Bronchial epithelial cell (primary cell): ENCODE data around the gene CT45A1. TPM values are rescaled to one million over a fixed set of nuclear protein-coding genes. Genes with fewer than 3 reads are reported as not detected.
"Not testable (repeated sequence)": the region's sequence is repeated elsewhere in the genome, so short reads cannot be mapped to it uniquely, and the experiment has no call there.

Experiments used
- DNase-seq: peaks from one replicate; pipeline ENCODE4 v3.0.0-alpha.2; 2010; ENCODE audit warnings: low read depth
- FAIRE-seq: peaks from 2 replicates; lab custom pipeline; 2011; peaks lifted over from hg19 to GRCh38; lab: Jason Lieb, UNC
- H3K27me3 ChIP-seq: 2 replicates; pipeline ENCODE4 v1.5.1; 2011; ENCODE audit warnings: low read length; ENCODE audit not compliant: control insufficient read depth, insufficient read depth
- H3K36me3 ChIP-seq: 2 replicates; pipeline ENCODE4 v1.5.1; 2011; ENCODE audit warnings: low read length; ENCODE audit not compliant: control insufficient read depth, insufficient read depth
- H3K4me3 ChIP-seq: 2 replicates; pipeline ENCODE4 v1.5.1; 2011; ENCODE audit warnings: mild to moderate bottlenecking, low read depth, low read length, control low read depth
- total RNA-seq: library from RNA; depleted of rRNA; stranded (reverse); fragments of >200 nt; gene quantifications from 2 replicates; pipeline ENCODE4 v1.2.1, GENCODE V29; 2014
- TF ChIP-seq, protein P1 (sequence below): IDR thresholded peaks from 2 replicates; pipeline ENCODE4 v1.5.1; 2011; ENCODE audit warnings: mild to moderate bottlenecking, moderate library complexity, low read length, control low read depth, inconsistent platforms; ENCODE audit not compliant: insufficient read depth, severe bottlenecking

CT45A1 gene, protein sequence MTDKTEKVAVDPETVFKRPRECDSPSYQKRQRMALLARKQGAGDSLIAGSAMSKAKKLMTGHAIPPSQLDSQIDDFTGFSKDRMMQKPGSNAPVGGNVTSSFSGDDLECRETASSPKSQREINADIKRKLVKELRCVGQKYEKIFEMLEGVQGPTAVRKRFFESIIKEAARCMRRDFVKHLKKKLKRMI
- total RNA-seq, result not detected in 2 replicates

DNA sequence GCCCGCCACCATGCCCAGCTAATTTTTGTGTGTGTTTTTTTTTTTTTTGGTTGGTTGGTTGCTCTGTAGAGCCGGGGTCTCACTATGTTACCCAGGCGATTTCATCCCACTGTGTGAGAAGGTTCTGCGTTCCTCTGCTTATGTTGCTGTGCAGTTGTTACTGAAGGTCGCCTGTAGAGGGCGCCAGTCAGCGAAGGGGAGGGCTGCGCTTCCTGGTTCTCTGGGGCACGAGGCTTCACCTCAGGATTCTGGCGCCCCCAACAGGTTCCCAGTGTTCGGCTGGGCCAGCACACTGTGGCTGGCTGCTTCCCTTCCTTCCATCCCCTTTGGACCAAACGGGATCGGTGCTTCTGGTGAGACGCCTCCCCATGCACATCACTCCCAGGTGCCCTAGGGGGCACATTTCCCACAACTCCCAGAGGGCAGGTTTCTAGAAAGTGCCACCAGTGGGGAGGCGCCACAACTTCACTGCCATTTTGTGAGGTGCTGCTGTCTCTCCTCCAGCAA is at the start of gene CT45A1:
Gene CT45A1 (plus strand): TSS at position 457 of the 507 bp plus-strand sequence. CDS start 5,302 bp downstream, outside the sequence.
- H3K4me3 ChIP-seq, H3K27me3 ChIP-seq, H3K36me3 ChIP-seq, FAIRE-seq, DNase-seq: not testable (repeated sequence)
- TF ChIP-seq, protein P1, sequence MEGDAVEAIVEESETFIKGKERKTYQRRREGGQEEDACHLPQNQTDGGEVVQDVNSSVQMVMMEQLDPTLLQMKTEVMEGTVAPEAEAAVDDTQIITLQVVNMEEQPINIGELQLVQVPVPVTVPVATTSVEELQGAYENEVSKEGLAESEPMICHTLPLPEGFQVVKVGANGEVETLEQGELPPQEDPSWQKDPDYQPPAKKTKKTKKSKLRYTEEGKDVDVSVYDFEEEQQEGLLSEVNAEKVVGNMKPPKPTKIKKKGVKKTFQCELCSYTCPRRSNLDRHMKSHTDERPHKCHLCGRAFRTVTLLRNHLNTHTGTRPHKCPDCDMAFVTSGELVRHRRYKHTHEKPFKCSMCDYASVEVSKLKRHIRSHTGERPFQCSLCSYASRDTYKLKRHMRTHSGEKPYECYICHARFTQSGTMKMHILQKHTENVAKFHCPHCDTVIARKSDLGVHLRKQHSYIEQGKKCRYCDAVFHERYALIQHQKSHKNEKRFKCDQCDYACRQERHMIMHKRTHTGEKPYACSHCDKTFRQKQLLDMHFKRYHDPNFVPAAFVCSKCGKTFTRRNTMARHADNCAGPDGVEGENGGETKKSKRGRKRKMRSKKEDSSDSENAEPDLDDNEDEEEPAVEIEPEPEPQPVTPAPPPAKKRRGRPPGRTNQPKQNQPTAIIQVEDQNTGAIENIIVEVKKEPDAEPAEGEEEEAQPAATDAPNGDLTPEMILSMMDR, result peak; percentile 5

DNA sequence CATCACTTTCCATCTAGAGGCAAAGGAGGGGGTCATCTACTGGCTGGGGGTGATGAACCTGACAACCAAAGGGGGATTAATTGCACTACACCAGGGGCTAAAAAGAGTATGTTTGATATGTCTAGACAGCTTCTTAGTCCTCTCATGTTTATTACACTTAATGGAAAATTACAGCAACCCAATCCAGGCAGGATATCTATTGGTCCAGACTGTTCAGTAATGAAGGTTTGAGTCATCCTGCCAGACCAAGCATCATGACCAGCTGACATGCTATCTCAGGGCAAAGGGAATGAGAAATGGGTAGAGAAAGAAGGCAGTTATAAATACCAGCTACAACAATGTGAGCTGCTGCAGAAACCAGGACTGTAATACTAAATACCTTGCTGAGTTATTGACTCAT is 40.5 kb upstream of the CT45A1 start:
- H3K36me3 ChIP-seq, H3K4me3 ChIP-seq, FAIRE-seq, DNase-seq, H3K27me3 ChIP-seq: not testable (repeated sequence)

DNA sequence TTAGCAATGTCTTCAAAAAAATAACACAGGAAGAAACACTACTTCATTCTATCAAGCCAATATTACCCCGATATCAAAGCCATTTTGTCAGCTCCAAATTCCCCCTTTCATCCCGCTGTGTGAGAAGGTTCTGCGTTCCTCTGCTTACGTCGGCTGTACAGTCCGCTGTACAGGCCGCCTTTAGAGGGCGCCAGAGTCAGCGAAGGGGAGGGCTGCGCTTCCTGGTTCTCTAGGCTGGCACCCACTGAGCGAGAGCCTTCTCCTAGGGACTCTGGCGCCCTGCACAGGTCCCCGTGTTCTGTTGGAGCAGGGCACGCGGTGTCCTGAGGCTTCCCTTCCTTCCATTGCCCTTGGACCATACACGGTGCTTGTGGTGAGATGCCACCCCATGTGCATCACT is 25.3 kb upstream of the CT45A1 start:
- no peak overlapping the region for H3K4me3 ChIP-seq
- DNase-seq (no peak), FAIRE-seq (no peak)
- no peaks in the 10 kb centered on the region for H3K36me3 ChIP-seq
- TF ChIP-seq, protein P1, result peak; percentile 9
- no peaks in the 10 kb centered on the region for H3K27me3 ChIP-seq

DNA sequence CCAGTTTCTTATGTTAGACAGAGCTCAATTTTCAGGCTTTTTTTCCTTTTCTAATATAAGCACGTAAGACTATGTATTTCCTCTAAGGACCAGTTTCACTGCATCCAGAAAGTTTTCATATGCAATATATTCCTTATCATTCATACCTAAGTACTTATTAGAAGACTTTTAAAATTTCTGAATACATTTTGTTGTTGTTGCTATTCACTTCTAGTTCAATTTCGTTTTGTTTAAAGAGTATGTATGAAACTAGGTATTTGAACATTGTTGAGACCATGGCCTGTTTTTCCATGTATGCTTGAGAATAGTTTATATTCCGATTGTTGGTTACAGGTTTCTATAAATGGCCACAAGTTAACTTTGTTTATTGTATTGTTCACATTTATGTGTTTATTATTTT is 18.0 kb upstream of the CT45A1 start:
- TF ChIP-seq, protein P1, result no peak
- Histone ChIP-seq H3K36me3 (no peaks in the 10 kb centered on the region), H3K4me3 (no peak overlapping the region), H3K27me3 (no peaks in the 10 kb centered on the region)
- DNase-seq (no peak), FAIRE-seq (no peak)

DNA sequence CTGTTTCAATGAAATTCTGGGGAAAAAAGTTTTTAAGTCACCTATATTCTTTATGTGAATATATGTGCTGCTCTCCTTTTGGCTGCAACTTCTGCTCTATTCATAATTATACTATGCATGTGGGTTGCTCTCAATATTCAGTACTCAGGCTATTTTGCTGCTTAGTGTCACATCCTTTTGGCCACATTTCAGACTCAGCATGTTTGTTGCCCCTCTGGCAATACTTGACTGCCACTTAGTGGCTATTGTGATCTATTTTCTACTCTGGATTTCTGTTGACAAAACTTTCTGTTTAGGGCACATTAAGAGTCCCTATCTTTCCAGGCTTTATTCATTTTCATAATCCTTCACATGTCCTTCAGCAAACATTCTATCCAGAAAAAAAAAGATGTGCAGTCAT is 15.8 kb upstream of the CT45A1 start:
- Histone ChIP-seq H3K36me3 (no peaks in the 10 kb centered on the region), H3K4me3 (no peak overlapping the region), H3K27me3 (no peaks in the 10 kb centered on the region)
- TF ChIP-seq, protein P1, result no peak
- DNase-seq (no peak), FAIRE-seq (no peak)

DNA sequence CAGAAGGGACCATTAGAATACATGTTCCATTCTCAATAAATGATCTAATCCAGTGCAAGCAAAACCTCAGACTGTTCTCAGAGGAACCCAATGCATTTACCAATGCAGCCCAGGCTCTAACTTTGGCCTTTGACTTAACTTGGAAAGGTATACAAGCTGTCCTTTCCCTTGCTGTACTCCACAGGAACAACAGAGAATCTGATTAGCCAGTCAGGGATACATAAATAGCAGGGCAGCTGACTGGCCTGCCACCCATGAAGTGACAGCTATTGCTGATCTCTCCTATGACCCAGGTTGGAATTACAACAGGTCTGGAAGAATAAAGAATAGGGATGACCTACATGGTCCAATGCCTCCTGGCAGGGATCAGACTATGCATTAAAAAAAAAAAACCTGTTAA is 14.5 kb upstream of the CT45A1 start:
- H3K27me3 ChIP-seq, result no peaks in the 10 kb centered on the region
- no peak for FAIRE-seq
- no peaks in the 10 kb centered on the region for H3K36me3 ChIP-seq

More for the DNA sequence above, 14.5 kb upstream of the CT45A1 start:
- TF ChIP-seq, protein P1, result no peak
- no peak for DNase-seq
- no peak overlapping the region for H3K4me3 ChIP-seq
